ENCODE measurements around the gene HES3.

DNA sequence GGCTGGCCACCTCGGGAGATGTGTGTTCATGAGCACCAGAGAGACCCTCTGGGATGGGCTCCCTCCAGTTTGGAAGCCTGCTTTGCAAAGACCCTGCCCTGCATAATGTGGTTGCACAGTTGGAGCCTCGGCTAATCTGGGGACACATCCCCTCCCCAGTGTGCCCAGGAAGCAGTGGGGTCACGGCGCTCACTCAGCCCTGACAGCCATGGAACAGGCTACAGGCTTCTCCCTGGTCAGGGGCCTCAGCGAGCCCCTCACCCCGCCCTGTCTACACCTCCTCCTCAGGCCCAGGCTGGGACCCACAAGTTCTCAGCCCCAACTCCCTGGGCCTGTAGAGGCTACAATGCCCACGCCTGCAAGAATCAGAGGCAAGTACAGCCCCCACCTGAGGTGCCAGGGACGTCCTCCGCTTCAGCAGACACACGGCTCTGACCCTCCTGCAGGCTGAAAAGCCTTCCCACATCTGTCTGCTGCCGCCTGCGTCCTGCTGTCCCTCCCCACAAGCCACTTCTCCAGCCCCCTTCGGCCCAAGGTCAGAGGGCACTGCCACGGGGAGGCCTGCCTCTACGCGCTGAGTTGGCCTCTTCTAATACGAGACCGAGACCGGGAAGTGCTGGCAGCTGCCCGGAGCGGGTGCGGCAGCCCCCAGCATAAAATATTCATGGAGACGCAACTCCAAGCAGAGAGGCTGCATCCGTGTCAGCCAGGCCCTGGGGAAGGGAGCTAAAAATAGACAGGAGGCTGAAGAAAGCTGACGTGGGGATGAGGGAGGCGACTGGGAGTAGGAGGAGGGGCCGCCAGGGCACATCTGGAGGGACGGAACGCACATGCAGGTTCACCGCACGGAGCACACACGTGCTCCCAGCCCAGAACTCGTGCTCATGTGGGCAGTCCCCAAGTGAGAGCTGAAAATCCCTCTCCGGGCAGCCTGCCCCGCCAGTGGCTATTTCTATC is 32.1 kb downstream of the HES3 start:
- TF ChIP-seq, protein P1, sequence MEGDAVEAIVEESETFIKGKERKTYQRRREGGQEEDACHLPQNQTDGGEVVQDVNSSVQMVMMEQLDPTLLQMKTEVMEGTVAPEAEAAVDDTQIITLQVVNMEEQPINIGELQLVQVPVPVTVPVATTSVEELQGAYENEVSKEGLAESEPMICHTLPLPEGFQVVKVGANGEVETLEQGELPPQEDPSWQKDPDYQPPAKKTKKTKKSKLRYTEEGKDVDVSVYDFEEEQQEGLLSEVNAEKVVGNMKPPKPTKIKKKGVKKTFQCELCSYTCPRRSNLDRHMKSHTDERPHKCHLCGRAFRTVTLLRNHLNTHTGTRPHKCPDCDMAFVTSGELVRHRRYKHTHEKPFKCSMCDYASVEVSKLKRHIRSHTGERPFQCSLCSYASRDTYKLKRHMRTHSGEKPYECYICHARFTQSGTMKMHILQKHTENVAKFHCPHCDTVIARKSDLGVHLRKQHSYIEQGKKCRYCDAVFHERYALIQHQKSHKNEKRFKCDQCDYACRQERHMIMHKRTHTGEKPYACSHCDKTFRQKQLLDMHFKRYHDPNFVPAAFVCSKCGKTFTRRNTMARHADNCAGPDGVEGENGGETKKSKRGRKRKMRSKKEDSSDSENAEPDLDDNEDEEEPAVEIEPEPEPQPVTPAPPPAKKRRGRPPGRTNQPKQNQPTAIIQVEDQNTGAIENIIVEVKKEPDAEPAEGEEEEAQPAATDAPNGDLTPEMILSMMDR (IDR thresholded peaks at IDR 0.05; ENCODE audit: low read depth, low read length), result no peak
- no peak for TF ChIP-seq EZH2phosphoT487 (IDR thresholded peaks at IDR 0.05; ENCODE audit: low read depth)

Data from OCI-LY3 (cell line).